KBM-7 (cell line): ENCODE results near the gene PLA2G5.

Experiments used
- DNase-seq: peaks from one replicate; pipeline ENCODE4 v3.0.0-alpha.2; 2015
- in situ Hi-C: fragments of 300-500 bp; cut with MboI; formaldehyde crosslinking; loops from 2 replicates; pipeline ENCODE4 v1.14.3; 2020; ENCODE audit warnings: low sequenced_read_pairs, low pct_unique_long_range_greater_than_20kb, mixed read lengths

PLA2G5 gene

GRCh38 chr1:20082772-20083171 is 12.8 kb downstream of the PLA2G5 start:
- in situ Hi-C loops, result no loop called here
- DNase-seq, result no peak

GRCh38 chr1:20083178-20083944 is 13.4 kb downstream of the PLA2G5 start:
- in situ Hi-C loops, result no loop called here
- DNase-seq, result no peak

- no peak for DNase-seq
- in situ Hi-C loops, result no loop called here
These were observed 16.8 kb downstream of the PLA2G5 start for GRCh38 chr1:20086800-20087199.

GRCh38 chr1:20087668-20088067 is 17.7 kb downstream of the PLA2G5 start:
- in situ Hi-C loops, result no loop called here
- peak; percentile 4 for DNase-seq

GRCh38 chr1:20089328-20090077 is 19.5 kb downstream of the PLA2G5 start:
- in situ Hi-C loops, result no loop called here
- DNase-seq, result no peak

- in situ Hi-C loops, result no loop called here
- DNase-seq, result no peak
These were observed 20.1 kb downstream of the PLA2G5 start for GRCh38 chr1:20090119-20090518.

GRCh38 chr1:20090641-20091040 is 20.6 kb downstream of the PLA2G5 start:
- DNase-seq, result no peak
- in situ Hi-C loops, result no loop called here

- in situ Hi-C loops, result no loop called here
- no peak for DNase-seq
These were observed 23.3 kb downstream of the PLA2G5 start for GRCh38 chr1:20093303-20093702.

- DNase-seq, result no peak
- in situ Hi-C loops, result no loop called here
These were observed 24.0 kb downstream of the PLA2G5 start for GRCh38 chr1:20093940-20094391.

- no peak for DNase-seq
- in situ Hi-C loops, result no loop called here
These were observed 25.8 kb downstream of the PLA2G5 start for GRCh38 chr1:20095564-20096434.

- in situ Hi-C loops, result no loop called here
- DNase-seq, result no peak
These were observed 26.9 kb downstream of the PLA2G5 start for GRCh38 chr1:20096840-20097447.

GRCh38 chr1:20099533-20099932 is 29.5 kb downstream of the PLA2G5 start:
- in situ Hi-C loops, result no loop called here

GRCh38 chr1:20100632-20101355 is 30.8 kb downstream of the PLA2G5 start:
- in situ Hi-C loops, result no loop called here
- peak; percentile 56 for DNase-seq

More at GRCh38 chr1:20099533-20099932, 29.5 kb downstream of the PLA2G5 start:
- DNase-seq, result no peak

GRCh38 chr1:20102875-20103274 is 32.9 kb downstream of the PLA2G5 start:
- in situ Hi-C loops, result no loop called here
- no peak for DNase-seq

GRCh38 chr1:20105856-20106255 is 35.9 kb downstream of the PLA2G5 start:
- in situ Hi-C loops, result no loop called here
- DNase-seq, result no peak

- no peak for DNase-seq
- in situ Hi-C loops, result no loop called here
These were observed 37.4 kb downstream of the PLA2G5 start for GRCh38 chr1:20107351-20107750.

- in situ Hi-C loops, result no loop called here
- no peak for DNase-seq
These were observed 37.8 kb downstream of the PLA2G5 start for GRCh38 chr1:20107796-20108195.

GRCh38 chr1:20108366-20109123 is 38.6 kb downstream of the PLA2G5 start:
- DNase-seq, result no peak
- in situ Hi-C loops, result no loop called here
